ENCODE measurements around the gene UBA6. TPM values are rescaled to one million over a fixed set of nuclear protein-coding genes. Genes with fewer than 3 reads are reported as not detected.

Gene UBA6
- total and polyA plus RNA-seq, 9 of the 15 experiments (the other 6 are each of a cell fraction or from before 2014, with no cell fraction given) = 22.9 to 139 (median 94.6) TPM

- TF ChIP-seq MEF2A (IDR thresholded peaks at IDR 0.05; ENCODE audit: control insufficient read depth, low read depth, low read length) (0 out of 2 replicates have a peak, but pooled peaks have one; percentile 39), ZSCAN29 (IDR thresholded peaks at IDR 0.05) (peak; percentile 81; the same call in 1 of the 2 replicates), ZNF57 (CRISPR knock-in tag; IDR thresholded peaks at IDR 0.05) (no peak), ZNF316 (IDR thresholded peaks at IDR 0.05) (peak; percentile 16; the same call in 1 of the 2 replicates), CTBP1 (IDR thresholded peaks at IDR 0.05; ENCODE audit: borderline replicate concordance) (peak; percentile 37; the same call in 1 of the 2 replicates), JUND (IDR thresholded peaks at IDR 0.05; ENCODE audit: borderline replicate concordance, low read depth, low read length) (no peak), JUND (tag; IDR thresholded peaks at IDR 0.05; ENCODE audit: borderline replicate concordance, low read depth, low read length) (peak; percentile 8; the same call in 1 of the 3 replicates), TBP (optimal IDR thresholded peaks at IDR 0.05; ENCODE audit: low read depth, low read length) (peak; percentile 96), HDAC2 (IDR thresholded peaks at IDR 0.05) (0 out of 2 replicates have a peak, but pooled peaks have one; percentile 13), FOXA3 (CRISPR knock-in tag; conservative IDR thresholded peaks at IDR 0.05 in 1 of 2, IDR thresholded peaks at IDR 0.05 in 1 of 2) (peak in 1 of 2 experiments; percentile 23; a peak in 1 of 4 replicates), TEAD4 (IDR thresholded peaks at IDR 0.05; ENCODE audit: low read length) (peak; percentile 70), TEAD4 (CRISPR knock-in tag; IDR thresholded peaks at IDR 0.05; ENCODE audit: borderline replicate concordance) (no peak), ZNF584 (CRISPR knock-in tag; IDR thresholded peaks at IDR 0.05; ENCODE audit: low read depth) (no peak), FOS (IDR thresholded peaks at IDR 0.05; ENCODE audit: extremely low read depth, insufficient read length) (no peak), RFX5 (IDR thresholded peaks at IDR 0.05; ENCODE audit: low read depth, low read length) (no peak), MYNN (IDR thresholded peaks at IDR 0.05) (peak; percentile 91), MYNN (CRISPR knock-in tag; IDR thresholded peaks at IDR 0.05) (no peak), TAF1 (IDR thresholded peaks at IDR 0.05; ENCODE audit: control insufficient read depth, extremely low read depth, insufficient read depth, low read length, severe bottlenecking) (peak; percentile 18)
- TF ChIP-seq, protein P1, sequence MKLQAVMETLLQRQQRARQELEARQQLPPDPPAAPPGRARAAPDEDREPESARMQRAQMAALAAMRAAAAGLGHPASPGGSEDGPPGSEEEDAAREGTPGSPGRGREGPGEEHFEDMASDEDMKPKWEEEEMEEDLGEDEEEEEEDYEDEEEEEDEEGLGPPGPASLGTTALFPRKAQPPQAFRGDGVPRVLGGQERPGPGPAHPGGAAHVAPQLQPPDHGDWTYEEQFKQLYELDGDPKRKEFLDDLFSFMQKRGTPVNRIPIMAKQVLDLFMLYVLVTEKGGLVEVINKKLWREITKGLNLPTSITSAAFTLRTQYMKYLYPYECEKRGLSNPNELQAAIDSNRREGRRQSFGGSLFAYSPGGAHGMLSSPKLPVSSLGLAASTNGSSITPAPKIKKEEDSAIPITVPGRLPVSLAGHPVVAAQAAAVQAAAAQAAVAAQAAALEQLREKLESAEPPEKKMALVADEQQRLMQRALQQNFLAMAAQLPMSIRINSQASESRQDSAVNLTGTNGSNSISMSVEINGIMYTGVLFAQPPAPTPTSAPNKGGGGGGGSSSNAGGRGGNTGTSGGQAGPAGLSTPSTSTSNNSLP (IDR thresholded peaks at IDR 0.05; ENCODE audit: borderline replicate concordance, low read depth, low read length) = peak; percentile 2; the same call in 1 of the 2 replicates
- TF ChIP-seq, protein P2, sequence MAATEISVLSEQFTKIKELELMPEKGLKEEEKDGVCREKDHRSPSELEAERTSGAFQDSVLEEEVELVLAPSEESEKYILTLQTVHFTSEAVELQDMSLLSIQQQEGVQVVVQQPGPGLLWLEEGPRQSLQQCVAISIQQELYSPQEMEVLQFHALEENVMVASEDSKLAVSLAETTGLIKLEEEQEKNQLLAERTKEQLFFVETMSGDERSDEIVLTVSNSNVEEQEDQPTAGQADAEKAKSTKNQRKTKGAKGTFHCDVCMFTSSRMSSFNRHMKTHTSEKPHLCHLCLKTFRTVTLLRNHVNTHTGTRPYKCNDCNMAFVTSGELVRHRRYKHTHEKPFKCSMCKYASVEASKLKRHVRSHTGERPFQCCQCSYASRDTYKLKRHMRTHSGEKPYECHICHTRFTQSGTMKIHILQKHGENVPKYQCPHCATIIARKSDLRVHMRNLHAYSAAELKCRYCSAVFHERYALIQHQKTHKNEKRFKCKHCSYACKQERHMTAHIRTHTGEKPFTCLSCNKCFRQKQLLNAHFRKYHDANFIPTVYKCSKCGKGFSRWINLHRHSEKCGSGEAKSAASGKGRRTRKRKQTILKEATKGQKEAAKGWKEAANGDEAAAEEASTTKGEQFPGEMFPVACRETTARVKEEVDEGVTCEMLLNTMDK (IDR thresholded peaks at IDR 0.05; ENCODE audit: borderline replicate concordance, insufficient read depth, low read depth, low read length, poor library complexity, severe bottlenecking) = no peak
- TF ChIP-seq, protein P3, sequence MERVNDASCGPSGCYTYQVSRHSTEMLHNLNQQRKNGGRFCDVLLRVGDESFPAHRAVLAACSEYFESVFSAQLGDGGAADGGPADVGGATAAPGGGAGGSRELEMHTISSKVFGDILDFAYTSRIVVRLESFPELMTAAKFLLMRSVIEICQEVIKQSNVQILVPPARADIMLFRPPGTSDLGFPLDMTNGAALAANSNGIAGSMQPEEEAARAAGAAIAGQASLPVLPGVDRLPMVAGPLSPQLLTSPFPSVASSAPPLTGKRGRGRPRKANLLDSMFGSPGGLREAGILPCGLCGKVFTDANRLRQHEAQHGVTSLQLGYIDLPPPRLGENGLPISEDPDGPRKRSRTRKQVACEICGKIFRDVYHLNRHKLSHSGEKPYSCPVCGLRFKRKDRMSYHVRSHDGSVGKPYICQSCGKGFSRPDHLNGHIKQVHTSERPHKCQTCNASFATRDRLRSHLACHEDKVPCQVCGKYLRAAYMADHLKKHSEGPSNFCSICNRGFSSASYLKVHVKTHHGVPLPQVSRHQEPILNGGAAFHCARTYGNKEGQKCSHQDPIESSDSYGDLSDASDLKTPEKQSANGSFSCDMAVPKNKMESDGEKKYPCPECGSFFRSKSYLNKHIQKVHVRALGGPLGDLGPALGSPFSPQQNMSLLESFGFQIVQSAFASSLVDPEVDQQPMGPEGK (CRISPR knock-in tag; IDR thresholded peaks at IDR 0.05; ENCODE audit: borderline replicate concordance) = no peak
Measured at GRCh38 chr4:67575232-67576058, 125.5 kb downstream of the UBA6 start (continued).

All from K562 (cell line).